ENCODE data around the gene MAPRE2.

MAPRE2 gene

DNA sequence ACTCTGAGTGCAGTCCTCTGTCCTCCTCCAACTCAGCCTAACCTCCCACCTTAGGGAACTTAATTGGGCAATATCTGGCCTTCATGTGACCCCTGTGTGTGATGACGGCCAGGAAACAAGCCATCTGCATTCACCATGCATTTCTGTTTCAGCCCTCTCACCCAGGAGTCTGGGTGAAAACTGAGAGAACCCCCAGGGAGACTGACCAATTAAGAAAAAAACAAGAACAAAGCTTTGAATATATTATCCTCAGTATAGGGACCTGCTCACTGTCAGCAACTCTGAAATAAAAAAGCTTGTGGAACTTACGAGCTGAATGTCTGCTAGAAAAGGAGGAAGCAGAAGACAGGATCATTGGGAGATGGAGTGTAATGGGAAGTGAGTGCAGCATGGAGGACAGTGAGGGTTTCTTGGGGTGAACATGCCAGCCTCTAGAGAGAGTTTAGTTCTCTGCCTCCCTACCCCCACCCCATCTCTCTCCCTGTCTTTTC lies 9.5 kb downstream of the MAPRE2 start:
- TF ChIP-seq RAD21 (IDR thresholded peaks at IDR 0.05; ENCODE audit: low read depth), result no peak

DNA sequence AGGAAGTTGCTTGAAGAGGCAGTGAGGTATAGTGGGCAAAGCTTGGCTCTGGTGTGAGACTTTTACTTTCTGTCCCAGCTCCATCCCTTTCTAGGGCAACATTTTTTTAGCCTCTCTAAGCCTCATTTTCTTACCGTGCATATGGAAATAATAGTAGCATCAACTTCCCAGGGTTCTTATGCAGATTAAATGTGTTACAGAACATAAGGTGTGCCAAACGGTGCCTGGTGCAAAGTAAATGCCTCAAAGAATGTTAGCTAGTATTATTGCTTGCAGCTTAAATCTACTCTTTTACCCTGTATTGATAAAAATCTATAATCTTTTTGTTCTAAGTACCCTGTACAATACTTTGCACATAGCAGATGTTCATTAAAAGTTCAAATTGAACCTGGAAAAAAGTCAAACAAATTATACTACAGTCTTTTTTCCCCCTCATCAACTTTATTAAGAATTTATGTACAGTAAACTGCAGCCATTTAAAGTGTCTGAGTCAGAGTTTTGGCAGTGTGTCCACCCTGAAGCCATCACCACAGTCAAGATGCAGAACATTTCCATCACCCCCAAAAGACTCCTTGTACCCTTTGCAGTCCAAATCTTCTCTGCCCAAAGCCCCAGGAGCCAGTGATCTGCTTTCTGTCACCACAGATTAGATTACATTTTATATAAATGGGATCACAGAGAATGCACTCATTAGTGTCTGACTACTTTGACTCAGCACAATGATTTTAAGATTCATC lies 10.6 kb downstream of the MAPRE2 start:
- no peak for TF ChIP-seq CEBPB (IDR thresholded peaks at IDR 0.05)
- no peak for TF ChIP-seq YY1 (IDR thresholded peaks at IDR 0.05; ENCODE audit: low read depth)
- TF ChIP-seq, protein P1, sequence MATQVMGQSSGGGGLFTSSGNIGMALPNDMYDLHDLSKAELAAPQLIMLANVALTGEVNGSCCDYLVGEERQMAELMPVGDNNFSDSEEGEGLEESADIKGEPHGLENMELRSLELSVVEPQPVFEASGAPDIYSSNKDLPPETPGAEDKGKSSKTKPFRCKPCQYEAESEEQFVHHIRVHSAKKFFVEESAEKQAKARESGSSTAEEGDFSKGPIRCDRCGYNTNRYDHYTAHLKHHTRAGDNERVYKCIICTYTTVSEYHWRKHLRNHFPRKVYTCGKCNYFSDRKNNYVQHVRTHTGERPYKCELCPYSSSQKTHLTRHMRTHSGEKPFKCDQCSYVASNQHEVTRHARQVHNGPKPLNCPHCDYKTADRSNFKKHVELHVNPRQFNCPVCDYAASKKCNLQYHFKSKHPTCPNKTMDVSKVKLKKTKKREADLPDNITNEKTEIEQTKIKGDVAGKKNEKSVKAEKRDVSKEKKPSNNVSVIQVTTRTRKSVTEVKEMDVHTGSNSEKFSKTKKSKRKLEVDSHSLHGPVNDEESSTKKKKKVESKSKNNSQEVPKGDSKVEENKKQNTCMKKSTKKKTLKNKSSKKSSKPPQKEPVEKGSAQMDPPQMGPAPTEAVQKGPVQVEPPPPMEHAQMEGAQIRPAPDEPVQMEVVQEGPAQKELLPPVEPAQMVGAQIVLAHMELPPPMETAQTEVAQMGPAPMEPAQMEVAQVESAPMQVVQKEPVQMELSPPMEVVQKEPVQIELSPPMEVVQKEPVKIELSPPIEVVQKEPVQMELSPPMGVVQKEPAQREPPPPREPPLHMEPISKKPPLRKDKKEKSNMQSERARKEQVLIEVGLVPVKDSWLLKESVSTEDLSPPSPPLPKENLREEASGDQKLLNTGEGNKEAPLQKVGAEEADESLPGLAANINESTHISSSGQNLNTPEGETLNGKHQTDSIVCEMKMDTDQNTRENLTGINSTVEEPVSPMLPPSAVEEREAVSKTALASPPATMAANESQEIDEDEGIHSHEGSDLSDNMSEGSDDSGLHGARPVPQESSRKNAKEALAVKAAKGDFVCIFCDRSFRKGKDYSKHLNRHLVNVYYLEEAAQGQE (IDR thresholded peaks at IDR 0.05; ENCODE audit: low read depth), result no peak
- no peak for TF ChIP-seq EGR1 (IDR thresholded peaks at IDR 0.05)
- TF ChIP-seq TEAD4 (IDR thresholded peaks at IDR 0.05), result no peak
- no peak for TF ChIP-seq TCF12 (IDR thresholded peaks at IDR 0.05; ENCODE audit: low read depth)
- TF ChIP-seq CREB1 (IDR thresholded peaks at IDR 0.05; ENCODE audit: low read depth), result no peak
- TF ChIP-seq ZBTB7A (IDR thresholded peaks at IDR 0.05; ENCODE audit: low read depth), result no peak
- no peak for TF ChIP-seq TAF1 (IDR thresholded peaks at IDR 0.05; ENCODE audit: low read depth)
- TF ChIP-seq FOXM1 (IDR thresholded peaks at IDR 0.05; ENCODE audit: borderline replicate concordance, low read depth), result no peak
- TF ChIP-seq RAD21 (IDR thresholded peaks at IDR 0.05; ENCODE audit: low read depth), result no peak
- TF ChIP-seq, protein P2, sequence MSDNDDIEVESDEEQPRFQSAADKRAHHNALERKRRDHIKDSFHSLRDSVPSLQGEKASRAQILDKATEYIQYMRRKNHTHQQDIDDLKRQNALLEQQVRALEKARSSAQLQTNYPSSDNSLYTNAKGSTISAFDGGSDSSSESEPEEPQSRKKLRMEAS (IDR thresholded peaks at IDR 0.05), result no peak
- TF ChIP-seq EP300 (IDR thresholded peaks at IDR 0.05; ENCODE audit: borderline replicate concordance), result no peak
- TF ChIP-seq, protein P3, sequence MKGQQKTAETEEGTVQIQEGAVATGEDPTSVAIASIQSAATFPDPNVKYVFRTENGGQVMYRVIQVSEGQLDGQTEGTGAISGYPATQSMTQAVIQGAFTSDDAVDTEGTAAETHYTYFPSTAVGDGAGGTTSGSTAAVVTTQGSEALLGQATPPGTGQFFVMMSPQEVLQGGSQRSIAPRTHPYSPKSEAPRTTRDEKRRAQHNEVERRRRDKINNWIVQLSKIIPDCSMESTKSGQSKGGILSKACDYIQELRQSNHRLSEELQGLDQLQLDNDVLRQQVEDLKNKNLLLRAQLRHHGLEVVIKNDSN (IDR thresholded peaks at IDR 0.05), result no peak
- no peak for TF ChIP-seq NFIC (IDR thresholded peaks at IDR 0.05)

DNA sequence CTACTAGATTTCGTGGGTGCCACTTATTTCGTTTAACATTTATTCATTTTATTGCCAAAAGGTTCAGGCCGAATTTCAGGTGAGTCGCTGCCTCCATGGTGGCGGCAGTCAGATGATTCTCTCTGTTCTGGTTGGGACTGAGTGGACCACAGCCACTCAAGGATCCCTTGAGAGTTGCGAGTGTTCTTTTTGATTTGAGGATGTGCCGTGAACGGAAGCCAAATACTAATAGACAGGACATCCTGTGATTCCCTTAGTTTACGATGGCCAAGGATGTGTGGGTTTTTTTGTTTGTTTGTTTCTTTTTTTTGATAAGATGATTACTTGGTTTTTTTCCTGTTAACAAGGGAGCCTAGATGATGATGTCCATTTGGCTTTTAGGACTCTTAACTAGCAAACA lies 13.2 kb downstream of the MAPRE2 start:
- TF ChIP-seq CREB1 (IDR thresholded peaks at IDR 0.05; ENCODE audit: low read depth) (no peak), EGR1 (IDR thresholded peaks at IDR 0.05) (no peak), RAD21 (IDR thresholded peaks at IDR 0.05; ENCODE audit: low read depth) (no peak), YY1 (IDR thresholded peaks at IDR 0.05; ENCODE audit: low read depth) (no peak), EP300 (IDR thresholded peaks at IDR 0.05; ENCODE audit: borderline replicate concordance) (no peak), FOXM1 (IDR thresholded peaks at IDR 0.05; ENCODE audit: borderline replicate concordance, low read depth) (no peak), TEAD4 (IDR thresholded peaks at IDR 0.05) (no peak), CEBPB (IDR thresholded peaks at IDR 0.05) (no peak), ZBTB7A (IDR thresholded peaks at IDR 0.05; ENCODE audit: low read depth) (no peak)
- TF ChIP-seq, protein P2 (IDR thresholded peaks at IDR 0.05), result no peak
- TF ChIP-seq, protein P1 (IDR thresholded peaks at IDR 0.05; ENCODE audit: low read depth), result no peak

DNA sequence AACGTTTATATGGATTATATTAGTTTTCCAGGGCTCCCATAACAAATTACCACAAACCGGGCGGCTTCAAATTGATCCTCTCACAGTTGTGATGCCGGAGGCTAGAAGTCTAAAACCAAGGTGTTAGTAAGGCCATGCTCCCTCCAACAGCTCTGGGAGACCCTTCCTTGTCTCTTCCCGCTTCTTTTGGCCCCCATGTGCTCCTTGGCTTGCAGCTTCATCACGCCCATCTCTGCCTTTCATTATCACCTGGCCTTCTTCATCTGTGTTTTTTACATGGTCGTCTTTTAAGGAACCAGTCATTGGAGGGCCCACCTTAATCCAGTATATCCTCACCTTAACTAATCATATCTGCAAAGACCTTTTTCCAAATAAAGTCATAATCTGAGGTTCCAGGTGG lies 13.9 kb downstream of the MAPRE2 start:
- no peak for TF ChIP-seq RAD21 (IDR thresholded peaks at IDR 0.05; ENCODE audit: low read depth)

DNA sequence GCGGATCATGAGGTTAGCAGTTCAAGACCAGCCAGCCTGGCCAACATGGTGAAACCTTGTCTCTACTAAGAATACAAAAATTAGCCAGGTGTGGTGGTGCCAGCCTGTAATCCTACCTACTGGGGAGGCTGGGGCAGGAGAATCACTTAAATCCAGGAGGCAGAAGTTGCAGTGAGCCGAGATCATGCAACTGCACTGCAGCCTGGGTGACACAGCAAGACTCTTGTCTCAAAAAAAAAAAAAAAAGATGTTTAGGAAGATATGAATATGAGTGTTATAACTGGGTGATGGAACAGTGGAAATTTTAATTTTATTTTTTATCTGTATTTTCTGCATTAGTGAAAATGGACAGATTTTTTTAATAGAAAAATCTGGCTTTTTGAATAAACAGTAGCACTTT lies 14.5 kb downstream of the MAPRE2 start:
- TF ChIP-seq ZBTB7A (IDR thresholded peaks at IDR 0.05; ENCODE audit: low read depth), result no peak
- no peak for TF ChIP-seq TAF1 (IDR thresholded peaks at IDR 0.05; ENCODE audit: low read depth)
- no peak for TF ChIP-seq TCF12 (IDR thresholded peaks at IDR 0.05; ENCODE audit: low read depth)
- no peak for TF ChIP-seq FOXM1 (IDR thresholded peaks at IDR 0.05; ENCODE audit: borderline replicate concordance, low read depth)
- no peak for TF ChIP-seq CEBPB (IDR thresholded peaks at IDR 0.05)
- TF ChIP-seq TEAD4 (IDR thresholded peaks at IDR 0.05), result no peak
- TF ChIP-seq EP300 (IDR thresholded peaks at IDR 0.05; ENCODE audit: borderline replicate concordance), result no peak
- no peak for TF ChIP-seq EGR1 (IDR thresholded peaks at IDR 0.05)
- TF ChIP-seq RAD21 (IDR thresholded peaks at IDR 0.05; ENCODE audit: low read depth), result no peak
- no peak for TF ChIP-seq CREB1 (IDR thresholded peaks at IDR 0.05; ENCODE audit: low read depth)
- TF ChIP-seq, protein P3 (IDR thresholded peaks at IDR 0.05), result no peak
- TF ChIP-seq, protein P1 (IDR thresholded peaks at IDR 0.05; ENCODE audit: low read depth), result no peak
- TF ChIP-seq, protein P2 (IDR thresholded peaks at IDR 0.05), result no peak
- no peak for TF ChIP-seq YY1 (IDR thresholded peaks at IDR 0.05; ENCODE audit: low read depth)
